Dermis microvascular lymphatic vessel endothelial cell (primary cell): ENCODE measurements around the gene ADAMTS2. TPM values are rescaled to one million over a fixed set of nuclear protein-coding genes. Genes with fewer than 3 reads are reported as not detected.

Source experiments
- DNase-seq, 2 donors: peaks; one replicate each; pipeline versions ENCODE4 v3.0.0 to v3.0.0-alpha.2; 2010; ENCODE audit warnings: low read depth in 2 of 2
- total RNA-seq: library from RNA; depleted of rRNA; stranded (reverse); fragments of >200 nt; gene quantifications from 2 replicates; pipeline ENCODE4 v1.2.1, GENCODE V29; 2014

The ADAMTS2 gene
- total RNA-seq, result 0.38 TPM in 1 of 2 replicates, not detected in the other

DNA sequence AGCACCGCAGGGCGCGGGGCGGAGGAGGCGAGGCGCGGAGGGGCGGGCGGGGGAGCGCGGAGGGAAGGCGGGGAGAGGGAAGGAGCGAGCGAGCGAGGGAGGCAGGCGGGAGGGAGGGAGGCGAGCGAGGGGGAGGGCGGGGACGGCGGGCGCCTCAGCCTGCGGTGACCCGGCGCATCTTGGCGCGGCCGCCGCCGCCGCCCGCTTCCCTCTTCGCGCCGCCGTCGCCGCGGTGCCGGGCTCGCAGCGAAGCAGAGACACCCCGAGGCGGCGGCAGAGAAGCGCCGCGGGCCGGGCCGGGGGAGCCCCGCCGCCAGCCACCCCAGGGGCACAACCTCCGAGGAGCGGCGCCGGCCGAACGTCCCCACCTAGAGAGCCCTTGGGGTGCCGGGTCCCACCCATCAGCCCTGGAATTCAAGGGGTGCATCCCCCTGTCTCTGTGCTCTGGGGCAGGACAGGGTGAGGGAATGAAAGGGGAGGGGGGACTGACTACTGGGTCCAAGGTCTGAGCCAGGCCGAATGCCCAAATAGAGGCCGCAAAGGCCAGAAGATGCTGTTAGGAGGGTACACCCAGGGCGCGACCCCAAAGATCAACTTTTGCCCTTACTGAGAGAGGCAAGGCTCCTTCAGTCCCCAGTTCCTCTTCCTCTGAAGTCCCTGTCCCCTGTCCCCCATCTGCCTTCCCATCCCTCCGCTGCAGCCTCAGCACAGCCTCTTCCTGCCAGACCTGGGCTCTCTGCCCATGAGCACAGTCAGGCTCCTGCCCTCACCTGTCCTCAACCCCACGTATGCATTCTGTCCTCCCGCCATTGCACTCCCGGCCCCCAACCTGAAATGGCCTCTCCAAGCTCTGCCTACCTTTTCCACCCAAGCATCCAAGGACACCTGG, at the start of gene ADAMTS2:
Gene ADAMTS2, minus strand, starts transcription at position 29 of the 889 bp plus-strand sequence. CDS start 133 bp downstream, outside the sequence.
- no peak for DNase-seq

DNA sequence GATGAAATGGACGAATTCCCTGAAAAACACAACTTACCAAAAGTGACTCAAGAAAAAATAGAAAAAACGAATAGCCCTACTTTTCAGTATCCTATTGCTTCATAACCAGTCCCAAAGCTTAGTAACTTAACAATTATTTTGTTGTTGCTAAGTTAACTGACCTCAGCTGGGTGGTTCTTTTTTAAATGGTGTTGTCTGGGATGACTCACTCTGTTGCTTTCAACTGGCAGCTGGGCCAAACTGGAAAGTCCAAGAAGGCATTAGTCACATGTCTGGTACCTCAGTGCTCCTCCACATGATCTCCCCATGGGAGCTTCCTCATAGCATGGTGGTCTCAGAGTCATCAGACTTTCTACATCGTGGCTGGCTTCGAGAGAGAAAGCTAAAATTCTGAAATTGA, 47.8 kb upstream of the ADAMTS2 start:
- no peak for DNase-seq

DNA sequence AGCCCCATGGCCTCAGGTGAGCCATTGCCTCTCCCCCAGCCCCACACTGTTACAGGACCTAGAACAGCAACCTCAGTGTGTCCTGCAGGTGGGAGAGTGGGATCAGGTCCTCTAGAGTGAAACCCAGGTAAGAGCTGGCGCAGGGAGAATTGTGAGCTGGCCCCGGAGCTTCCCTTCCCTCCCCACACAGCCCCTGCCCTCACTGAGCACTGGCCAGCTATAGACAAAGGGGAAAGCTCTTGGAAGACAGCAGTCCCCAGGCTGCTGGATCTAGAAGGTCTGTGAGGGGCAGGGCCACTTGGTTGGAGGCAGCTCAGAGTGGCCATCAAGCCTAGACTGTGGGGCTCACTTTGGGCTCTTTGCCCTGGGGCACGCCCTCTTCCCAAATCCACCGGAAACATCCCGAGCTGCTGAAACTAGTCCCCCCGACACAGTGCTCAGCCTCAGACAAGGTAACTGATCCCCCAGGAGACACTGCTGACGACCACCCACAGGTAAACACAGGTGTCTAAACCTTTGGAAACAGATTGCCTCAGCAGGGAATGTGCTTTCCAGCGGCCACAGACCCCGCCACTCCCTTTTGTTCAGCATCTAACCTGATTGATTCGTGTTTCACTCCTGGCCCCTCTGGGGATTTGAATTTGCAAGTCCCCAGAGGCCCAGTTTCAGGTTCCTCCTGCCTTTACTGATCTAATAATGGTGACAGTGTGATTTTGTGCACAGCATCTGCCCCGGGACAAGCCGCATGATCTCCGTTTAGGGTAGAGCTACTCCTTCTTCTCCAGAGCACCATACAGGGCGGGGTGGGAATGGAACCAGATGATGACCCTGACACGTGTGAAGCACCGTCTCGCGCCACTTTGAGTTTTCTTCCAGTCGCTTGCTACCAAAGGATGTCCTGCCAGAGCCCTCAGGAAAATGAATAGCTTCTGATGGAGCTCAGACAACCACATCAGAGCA, 42.2 kb upstream of the ADAMTS2 start:
- no peak for DNase-seq

DNA sequence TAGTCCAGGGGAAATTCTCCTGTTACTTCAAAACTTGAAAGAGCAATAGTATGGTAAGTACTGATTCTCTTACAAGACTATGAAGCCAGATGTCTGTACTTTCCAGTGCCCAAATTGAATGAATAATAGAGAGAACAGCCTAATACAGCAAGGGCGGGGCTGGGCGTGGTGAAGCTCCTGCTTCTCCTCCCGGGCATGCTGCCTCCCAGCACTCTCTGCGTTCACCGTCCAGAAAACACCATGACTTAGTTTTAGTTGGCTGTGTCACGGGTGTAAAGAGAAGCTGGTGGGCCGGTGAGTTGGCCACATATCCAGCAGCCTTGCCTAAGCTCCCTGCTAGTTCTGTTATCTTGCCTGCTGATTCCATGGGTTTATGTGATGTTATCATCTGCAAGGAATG, 40.7 kb upstream of the ADAMTS2 start:
- DNase-seq, result no peak

DNA sequence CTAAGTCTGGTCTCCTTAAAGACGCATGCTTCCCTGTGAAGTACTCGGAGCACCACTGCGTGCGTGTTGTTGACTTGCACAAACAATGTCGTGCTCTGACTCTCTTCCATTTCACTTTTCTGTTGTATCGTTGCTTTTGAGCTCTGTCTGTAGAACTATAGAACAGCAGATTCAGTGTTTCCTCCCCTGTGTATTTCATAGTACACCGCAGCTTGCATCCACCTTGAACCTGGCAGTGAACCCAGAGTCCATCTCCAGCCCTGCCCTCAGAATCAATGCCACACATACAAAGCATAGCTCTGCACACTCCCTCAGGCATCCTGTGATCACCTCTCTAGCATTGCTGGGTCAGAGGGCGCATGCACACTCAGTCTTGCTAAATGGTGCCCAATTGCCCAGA, 37.2 kb upstream of the ADAMTS2 start:
- DNase-seq, result no peak

DNA sequence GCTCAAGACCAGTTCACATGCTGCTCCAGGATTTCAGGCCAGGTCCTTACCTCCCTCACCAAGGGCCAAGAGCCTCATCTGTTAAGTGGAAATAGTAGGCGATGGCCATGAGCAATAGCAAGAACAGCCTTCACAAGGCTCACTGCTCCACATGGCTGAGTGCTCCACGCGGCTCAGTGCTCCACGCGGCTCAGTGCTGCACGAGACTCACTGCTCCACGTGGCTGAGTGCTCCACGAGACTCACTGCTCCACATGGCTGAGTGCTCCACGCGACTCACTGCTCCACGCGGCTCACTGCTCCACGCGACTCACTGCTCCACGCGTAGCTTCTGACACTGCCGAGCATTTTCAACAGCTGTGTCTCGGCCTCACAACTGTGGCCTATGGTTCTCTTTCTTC, 36.4 kb upstream of the ADAMTS2 start:
- DNase-seq, result no peak

DNA sequence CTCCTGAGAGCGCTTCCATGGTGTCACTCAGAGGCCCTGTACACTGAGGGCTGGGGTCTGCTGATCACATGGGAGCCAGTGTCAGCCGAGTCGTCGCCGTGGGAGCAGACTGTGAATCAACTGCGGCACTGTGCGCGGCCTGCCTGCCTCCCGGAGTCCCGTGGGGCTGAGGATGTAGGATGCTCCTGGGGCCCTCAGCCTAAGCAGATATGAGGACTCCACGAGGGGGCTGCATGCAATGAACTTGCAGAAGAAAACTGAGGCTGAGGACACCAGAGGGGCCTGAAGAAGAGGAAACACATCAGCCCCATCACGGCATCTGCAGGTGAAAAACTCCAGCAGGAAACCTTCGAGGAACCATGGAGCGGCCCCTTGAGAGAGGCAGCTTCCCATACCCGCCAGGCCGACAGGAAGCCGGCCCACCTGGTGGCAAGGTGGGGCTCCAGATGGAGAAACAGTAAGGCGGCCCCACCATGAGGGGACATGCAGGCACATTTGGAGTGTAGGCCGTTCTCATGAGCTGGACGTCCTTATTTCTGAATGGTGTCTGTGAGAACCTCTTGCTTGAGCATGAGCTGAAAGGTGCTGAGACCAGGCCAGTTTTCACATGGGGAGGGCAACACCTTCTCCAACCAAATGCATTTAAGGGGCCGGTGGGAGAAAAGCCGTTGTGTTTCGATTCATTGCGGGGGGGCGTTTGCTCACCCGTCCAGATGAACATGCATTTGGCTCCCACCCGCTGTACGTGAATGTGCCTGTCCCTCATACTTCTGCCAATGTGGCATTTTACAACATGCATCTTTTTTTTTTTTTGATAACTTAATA, 35.2 kb upstream of the ADAMTS2 start:
- no peak for DNase-seq

DNA sequence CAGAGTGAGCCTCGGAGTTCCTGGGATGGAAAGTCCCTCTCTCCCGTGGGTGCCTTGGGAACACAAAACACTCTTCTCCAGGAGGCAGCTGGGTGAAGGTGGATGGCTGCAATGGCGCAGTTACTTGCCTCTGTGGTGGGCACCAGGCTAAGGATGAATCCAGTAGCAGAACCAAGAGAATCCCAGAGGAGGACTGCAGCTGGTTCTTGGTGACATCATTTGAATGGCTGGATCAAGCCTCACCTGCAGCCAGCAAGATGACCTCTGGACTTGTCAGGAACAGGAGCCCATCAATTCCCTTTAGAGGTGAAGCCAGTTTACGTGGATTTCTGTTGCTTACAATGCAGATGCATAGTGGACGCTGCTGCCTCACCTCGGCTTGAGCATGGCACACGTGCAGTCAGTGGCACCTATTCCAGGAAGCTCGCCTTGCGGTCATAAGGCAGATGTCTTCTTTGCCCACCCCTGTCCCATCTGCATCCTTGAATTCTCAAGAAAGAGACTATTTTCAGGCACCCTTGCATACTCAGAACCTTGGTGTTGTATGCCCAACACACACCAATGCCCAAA, 34.1 kb upstream of the ADAMTS2 start:
- DNase-seq, result no peak

DNA sequence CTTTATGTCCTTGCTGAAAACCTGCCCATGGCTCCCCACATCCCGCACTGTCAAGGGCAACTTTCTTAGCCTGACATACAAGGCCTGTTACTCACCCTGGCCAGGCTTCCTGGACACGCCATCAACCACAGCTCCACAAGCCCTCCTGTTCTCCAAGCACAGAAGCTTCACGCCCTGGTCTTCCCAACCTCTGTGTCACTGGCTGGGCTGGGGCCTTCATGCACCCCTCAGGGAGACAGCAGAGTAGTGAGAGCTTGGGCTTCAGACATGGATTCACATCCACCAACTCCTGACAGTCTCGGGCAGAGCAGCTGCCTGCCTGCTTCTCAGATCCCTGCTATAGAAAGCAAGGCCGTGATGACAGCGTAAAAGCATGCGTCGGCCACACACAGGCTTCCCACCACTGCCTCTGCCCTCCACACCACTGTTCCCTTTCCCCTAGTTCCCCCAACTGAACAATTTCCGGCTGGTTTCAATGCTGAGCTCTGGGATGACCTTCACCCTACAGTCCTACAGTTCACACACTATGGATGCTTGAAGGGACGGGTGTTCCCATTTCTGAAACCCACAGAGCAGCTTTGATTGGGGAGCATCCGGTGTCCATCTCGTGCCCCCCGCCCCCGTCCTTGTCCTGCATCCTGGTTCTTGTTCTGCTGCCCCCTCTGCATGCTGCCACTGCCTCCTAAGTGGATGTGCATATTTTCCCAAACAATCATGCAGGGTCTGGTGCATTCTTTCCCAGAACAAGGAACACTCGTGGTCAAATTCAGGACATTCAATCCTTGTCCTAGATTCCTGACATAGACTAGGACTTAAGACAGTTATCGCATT, 33.4 kb upstream of the ADAMTS2 start:
- DNase-seq, result no peak

DNA sequence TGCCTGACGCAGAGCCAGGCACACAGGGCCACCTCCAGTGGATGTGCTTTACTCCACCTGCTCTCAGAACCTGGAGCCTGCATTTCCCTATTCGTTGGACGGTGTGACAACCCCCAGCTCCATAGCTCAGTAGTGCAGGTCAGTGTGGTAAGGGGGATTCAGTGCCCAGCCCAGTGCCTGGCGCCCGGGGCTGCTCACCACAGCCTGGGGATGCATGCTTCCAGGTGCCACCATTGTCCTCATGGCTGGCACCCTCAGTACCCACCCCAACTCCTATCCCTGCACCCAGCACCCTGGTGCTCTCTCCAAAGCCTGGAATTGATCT, 32.8 kb upstream of the ADAMTS2 start:
- DNase-seq, result no peak

DNA sequence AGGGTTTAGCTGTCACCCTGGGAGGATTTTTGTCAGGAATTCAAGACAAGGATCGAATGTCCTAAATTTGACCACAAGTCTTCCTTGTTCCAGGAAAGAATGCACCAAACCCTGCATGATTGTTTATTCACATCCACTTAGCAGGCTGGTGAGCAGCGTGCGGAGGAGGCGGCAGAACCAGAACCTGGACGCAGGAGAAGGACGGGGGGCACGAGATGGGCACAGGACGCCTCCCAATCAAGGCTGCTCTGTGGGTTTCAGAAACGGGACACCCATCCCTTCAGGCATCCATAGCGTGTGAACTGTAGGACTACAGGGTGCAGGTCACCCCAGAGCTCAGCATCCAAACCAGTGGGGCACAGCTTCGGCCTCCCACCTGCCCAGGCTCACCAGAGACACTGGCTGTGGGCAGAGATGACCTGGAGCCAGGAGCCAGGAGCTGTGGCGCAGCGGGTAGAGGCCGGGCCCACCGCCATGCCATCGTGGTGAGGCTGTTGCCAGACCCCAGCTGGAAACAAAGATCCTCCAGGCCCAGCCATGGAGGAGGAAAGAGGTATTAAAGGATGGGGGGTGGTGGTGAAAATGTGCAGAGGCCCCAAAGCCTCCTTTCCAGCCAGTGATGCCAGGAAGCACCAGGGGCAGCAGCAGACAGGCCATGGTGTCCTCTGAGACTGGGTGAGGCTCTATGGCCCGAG, 32.3 kb upstream of the ADAMTS2 start:
- no peak for DNase-seq

DNA sequence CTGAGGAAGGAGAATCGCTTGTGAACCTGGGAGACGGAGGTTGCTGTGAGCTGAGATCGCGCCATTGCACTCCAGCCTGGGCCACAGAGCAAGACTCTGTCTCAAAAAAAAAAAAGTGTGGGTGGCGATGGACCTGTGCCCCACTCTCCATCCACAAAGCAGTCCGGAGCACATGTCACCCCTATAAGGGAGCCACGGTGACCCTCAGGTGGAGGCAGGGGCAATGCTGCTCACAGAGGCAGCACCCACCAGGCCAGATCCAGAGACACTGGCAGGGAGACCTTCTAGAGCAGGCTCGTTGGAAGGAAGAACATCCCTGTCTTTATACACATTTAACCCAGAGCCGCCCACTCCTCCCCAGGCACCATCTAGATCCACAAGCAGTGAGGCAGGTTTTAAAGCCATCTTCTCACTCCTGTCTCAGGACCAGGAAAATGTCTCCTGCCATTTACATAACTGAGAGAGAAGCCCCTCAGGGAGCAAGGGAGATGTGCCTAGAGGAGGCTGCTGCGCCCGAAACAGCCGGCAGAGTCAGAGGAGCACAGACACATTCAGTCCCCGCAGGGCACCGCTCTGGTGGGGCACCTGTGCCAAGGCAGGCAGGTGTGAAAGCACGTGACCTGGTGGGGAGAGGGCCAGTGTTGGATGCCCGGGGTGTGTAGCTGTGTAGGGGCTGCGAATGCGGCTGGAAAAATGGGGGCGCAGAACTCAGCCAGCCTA, 31.6 kb upstream of the ADAMTS2 start:
- DNase-seq, result no peak

DNA sequence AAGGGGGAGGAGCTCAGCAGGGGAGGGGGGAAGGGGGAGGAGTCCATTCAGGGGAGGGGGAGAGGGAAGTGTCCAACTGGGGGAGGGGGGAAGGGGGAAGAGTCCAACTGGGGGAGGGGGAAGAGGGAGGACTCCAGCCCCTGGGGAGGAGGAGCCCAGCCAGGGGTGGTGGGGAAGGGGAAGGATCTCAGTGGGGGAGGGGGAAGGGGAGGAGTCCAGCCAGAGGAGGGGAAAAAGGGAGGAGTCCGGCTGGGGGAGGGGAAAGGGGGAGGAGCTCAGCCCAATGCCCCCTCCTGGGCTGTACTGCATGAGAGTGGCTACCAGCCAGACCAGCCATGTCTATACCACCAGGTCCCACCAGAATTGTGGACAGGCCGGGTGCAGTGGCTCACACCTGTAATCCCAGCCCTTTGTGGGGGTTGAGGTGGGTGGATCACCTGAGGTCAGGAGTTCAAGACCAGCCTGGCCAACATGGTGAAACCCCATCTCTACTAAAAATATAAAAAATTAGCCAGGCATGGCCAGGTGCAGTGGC, 30.6 kb upstream of the ADAMTS2 start:
- DNase-seq, result no peak

DNA sequence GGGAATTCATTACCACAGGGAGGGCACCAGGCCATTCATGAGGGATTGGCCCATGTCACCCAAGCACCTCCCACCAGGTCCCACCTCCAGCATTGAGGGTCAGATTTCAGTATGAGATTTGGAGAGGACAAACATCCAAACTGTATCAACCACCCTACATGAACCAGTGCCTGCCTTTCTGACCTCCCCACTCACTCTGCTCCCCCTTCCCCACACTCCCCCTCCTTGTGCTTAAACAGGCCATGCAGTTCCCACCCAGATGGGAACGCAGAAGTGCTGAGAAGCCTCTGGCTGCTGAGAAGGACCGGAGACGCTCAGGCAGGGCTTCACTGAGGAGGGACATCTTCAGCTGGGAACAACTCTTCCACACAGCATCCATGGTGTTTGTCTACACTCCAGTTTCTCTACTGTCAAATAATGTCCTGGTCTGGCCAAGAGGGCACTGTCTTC, 30.0 kb upstream of the ADAMTS2 start:
- DNase-seq, result no peak

DNA sequence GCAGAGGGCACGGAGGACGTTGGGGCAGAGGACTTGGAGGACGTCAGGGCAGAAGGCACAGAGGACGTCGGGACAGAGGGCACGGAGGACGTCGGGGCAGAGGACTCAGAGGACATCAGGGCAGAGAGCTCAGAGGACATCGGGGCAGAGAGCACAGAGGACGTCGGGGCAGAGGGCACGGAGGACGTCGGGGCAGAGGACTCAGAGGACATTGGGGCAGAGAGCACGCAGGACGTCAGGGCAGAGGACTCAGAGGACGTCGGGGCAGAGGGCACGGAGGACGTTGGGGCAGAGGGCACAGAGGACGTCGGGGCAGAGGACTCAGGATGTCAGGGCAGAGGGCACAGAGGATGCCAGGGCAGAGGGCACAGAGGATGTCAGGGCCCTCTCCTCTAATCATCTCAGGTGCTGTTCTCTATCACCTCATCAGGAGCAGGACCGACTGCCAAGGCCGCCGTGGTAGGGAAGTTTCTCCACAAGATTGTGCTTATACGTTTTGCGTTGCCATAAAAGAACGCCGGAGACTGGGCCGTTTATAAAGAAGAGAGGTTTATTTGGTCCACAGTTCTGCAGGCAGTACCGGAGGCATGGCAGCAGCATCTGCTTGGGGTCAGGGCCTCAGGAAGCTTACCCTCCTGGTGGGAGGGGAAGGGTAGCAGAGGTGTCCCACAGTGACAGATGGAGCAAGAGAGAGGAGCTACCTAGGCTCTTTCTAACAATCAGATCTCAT, 29.4 kb upstream of the ADAMTS2 start:
- DNase-seq, result no peak

DNA sequence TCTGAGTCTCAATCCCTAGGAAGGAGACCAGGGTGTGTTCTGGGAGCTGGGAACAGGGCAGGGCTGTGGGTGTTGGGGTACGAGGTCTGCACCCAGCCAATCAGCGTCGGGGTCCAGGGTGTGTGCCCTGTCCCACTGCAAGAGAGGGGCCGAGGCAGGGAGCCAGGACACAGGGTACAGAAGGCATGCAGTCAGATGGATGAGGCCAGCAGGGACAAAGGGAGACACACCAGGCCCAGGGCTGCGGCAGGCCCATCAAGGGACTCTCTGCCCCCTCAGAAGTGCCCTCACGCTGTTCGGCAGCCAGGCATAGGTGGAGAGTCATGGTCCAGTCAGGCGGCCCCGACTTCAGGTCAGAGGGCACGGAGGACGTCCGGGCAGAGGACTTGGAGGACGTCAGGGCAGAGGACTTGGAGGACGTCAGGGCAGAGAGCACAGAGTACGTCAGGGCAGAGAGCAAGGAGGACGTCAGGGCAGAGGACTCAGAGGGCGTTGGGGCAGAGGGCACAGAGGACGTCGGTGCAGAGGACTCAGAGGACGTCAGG, 28.8 kb upstream of the ADAMTS2 start:
- DNase-seq, result no peak

DNA sequence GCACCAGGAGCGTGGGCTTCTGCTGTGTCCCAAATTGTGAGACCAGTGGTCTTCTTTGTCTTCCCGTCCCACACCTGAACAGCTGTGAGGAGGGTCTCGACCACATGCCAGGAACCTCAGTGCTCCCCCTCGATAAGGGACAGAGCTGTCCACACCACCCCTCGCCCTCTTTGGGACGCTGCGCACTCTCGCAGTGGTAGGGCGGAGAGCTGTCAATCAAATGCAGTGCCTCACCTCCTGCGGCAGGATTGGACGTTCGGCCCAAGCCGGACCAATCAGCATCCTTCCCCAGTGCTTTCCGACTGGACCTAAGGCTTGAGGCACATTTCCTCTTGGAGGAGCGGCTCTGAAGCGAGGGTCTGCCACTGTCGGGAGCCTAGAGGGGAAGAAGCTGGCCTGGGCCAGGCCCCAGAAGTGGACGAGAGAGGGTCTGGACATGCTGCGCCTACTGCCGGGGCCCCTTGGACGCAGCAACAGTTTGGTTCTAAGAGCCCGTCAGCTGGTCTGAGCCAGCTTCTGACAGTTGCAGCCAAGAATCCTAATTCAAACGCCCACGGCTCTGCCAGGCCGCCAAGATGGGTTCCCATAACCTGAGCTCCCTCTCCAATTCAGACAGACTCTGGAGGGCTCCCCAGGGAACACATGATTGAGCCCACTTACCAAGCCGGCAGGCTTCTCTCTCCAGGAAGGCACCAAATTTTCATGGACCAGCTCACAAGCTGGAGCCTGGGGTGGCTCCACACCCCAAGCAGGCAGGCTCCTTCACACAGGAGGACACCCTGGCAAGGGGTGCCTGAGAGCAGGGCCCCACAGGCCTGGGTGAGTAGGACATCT, 28.1 kb upstream of the ADAMTS2 start:
- no peak for DNase-seq
